Left ventricle myocardium inferior (tissue), 1 donor: ENCODE measurements around the gene AP3M1. TPM values are rescaled to one million over a fixed set of nuclear protein-coding genes. Genes with fewer than 3 reads are reported as not detected.

Experiments
- DNase-seq: peaks from one replicate; pipeline ENCODE4 v3.0.0-alpha.2; 2020
- H3K27ac ChIP-seq: fragments of 200-600 bp; replicated peaks from 2 replicates; pipeline ENCODE4 v1.8.0; 2021
- H3K27me3 ChIP-seq: fragments of 200-600 bp; 2 replicates; pipeline ENCODE4 v1.8.0; 2021; ENCODE audit warnings: low read depth
- H3K36me3 ChIP-seq: fragments of 200-600 bp; 2 replicates; pipeline ENCODE4 v1.8.0; 2021
- H3K4me1 ChIP-seq: fragments of 200-600 bp; 2 replicates; pipeline ENCODE4 v1.8.0; 2021
- H3K4me3 ChIP-seq: fragments of 200-600 bp; 2 replicates; pipeline ENCODE4 v1.8.0; 2021; ENCODE audit warnings: mild to moderate bottlenecking, moderate library complexity
- H3K9me3 ChIP-seq: fragments of 200-600 bp; replicated peaks from 2 replicates; pipeline ENCODE4 v1.8.0; 2021
- CTCF ChIP-seq: fragments of 200-600 bp; IDR thresholded peaks from 2 replicates; pipeline ENCODE4 v1.8.0; 2021; ENCODE audit warnings: antibody characterized with exemption, mild to moderate bottlenecking, borderline replicate concordance
- intact Hi-C: fragments of 100-400 bp; cut with micrococcal nuclease; formaldehyde crosslinking; loops from one replicate; pipeline ENCODE4 v1.11.0; 2022
- long read RNA-seq: library from polyadenylated mRNA; unstranded; transcript quantifications from one replicate; pipeline ENCODE4 v2.0.0, GENCODE V29; 2021
- total RNA-seq: library from RNA; stranded (reverse); fragmentation: NEBNext Ultra II Directional; extraction: Animal tissue kit (Norgen Biotek cat#: 25700); gene quantifications from one replicate; pipeline ENCODE4 v1.2.1, GENCODE V29; 2021
- donor health status: DM: no; HTN: yes; CAD: no; lungs with severe emphysema.

AP3M1 gene, protein sequence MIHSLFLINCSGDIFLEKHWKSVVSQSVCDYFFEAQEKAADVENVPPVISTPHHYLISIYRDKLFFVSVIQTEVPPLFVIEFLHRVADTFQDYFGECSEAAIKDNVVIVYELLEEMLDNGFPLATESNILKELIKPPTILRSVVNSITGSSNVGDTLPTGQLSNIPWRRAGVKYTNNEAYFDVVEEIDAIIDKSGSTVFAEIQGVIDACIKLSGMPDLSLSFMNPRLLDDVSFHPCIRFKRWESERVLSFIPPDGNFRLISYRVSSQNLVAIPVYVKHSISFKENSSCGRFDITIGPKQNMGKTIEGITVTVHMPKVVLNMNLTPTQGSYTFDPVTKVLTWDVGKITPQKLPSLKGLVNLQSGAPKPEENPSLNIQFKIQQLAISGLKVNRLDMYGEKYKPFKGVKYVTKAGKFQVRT
- total RNA-seq: 30.6 TPM
- long read RNA-seq, full-length matches to known transcripts: 54 of 63 reads
- long read RNA-seq, partial matches to known transcripts: 1 of 63 reads
- long read RNA-seq, other reads (novel, unspliced or antisense): 8 of 63 reads

DNA sequence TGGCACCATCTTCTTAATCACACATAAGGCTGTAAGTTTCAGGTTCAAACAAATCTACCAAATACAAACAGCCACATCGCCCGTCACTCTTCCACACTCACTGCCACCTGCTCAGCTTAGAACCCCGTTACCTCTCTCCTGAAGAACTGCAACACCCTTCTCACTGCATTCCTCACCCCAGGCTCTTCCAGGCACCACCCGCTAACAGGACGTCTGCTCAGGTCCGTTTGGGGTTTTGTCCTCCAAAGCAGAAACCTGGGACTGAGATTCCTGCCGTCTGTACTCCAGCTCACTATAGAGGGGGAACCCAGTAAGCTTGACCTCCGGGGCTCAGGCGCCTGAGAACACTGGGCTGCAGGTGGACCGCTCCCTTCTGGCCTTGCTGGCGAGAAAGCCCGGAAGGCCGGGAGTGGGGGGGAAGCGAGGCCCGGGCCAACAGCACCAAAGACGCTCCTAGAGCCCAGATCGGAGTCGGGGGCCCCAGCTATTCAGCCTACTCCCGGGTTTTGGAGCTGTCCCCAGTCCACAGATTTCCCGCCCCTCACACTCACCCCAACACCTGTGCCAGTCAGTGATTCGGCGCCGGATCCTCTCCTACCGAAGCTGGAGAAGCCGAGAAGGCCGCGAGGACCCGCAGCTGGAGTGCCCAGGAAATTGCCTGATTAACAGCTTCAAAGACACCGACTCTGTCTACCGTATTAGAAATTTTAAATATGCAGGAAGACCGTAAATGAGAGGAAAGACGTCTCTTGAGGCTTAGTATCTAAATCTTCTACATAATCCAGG, at the start of gene AP3M1:
Gene AP3M1 (minus strand): TSS at position 625 of the 786 bp plus-strand sequence. CDS start 12,449 bp downstream, outside the sequence.
- Histone ChIP-seq H3K27me3 (no peaks in the 10 kb centered on the region), H3K4me1 (peaks cover 70% of the 10 kb centered on the region), H3K4me3 (peak within 1 kb of the TSS; percentile 80), H3K36me3 (no peaks in the 10 kb centered on the region), H3K9me3 (no peaks in the 10 kb centered on the region), H3K27ac (peak within 1 kb of the TSS; percentile 94)
- DNase-seq: peak; percentile 84
- intact Hi-C loops: no loop called here
- TF ChIP-seq CTCF: no peak

DNA sequence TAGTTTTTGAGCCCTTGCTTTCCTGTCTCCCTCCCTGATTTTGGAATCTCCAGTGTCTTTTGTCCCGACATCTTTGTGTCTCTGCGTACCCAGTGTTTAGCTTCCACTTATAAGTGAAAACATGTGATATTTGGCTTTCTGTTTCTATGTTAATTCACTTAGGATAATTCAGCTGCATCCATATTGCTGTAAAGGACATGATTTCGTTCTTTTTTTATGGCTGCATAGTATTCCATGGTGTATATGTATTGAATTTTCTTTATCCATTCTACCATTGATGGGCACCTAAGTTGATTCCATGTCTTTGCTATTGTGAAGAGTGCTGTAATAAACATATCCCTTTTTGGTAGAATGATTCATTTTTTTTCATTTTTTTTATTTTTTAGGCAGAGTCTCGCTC, 48.7 kb upstream of the AP3M1 start:
- intact Hi-C loops: no loop called here
- H3K9me3 ChIP-seq: peaks cover 4% of the 10 kb centered on the region
- TF ChIP-seq CTCF: no peak
- H3K36me3 ChIP-seq: no peaks in the 10 kb centered on the region
- no peaks in the 10 kb centered on the region for H3K27me3 ChIP-seq
- DNase-seq: no peak
- no peak overlapping the region for H3K27ac ChIP-seq
- no peak overlapping the region for H3K4me3 ChIP-seq
- H3K4me1 ChIP-seq: no peaks in the 10 kb centered on the region

GRCh38 chr10:74194999-74195398, 44.4 kb upstream of the AP3M1 start:
- Histone ChIP-seq H3K27ac (no peak overlapping the region), H3K4me1 (peaks cover 11% of the 10 kb centered on the region), H3K9me3 (peaks cover 4% of the 10 kb centered on the region), H3K36me3 (no peaks in the 10 kb centered on the region), H3K4me3 (no peak overlapping the region), H3K27me3 (no peaks in the 10 kb centered on the region)
- TF ChIP-seq CTCF: no peak
- no peak for DNase-seq
- intact Hi-C loops: no loop called here

DNA sequence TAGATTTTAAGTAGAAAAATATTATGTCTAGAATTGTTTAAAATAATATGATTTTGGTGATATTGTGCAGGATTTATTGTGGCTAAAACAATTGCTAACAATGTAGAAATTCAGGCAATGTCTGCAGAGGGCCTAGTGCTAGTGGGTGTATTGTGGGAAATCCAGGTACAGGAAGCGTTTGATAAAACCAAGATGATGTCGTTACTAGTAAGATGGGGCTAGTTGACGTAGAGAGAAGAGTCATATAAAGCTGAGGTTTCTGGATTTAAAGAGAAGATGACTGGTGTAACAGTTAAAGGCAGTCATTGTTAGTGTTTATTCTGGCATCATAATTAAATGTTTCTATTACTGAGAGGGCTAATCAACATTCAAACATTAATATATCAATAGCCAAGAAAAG, 43.9 kb upstream of the AP3M1 start:
- no peak for DNase-seq
- no peak overlapping the region for H3K27ac ChIP-seq
- H3K27me3 ChIP-seq: no peaks in the 10 kb centered on the region
- H3K4me3 ChIP-seq: no peak overlapping the region
- intact Hi-C loops: no loop called here
- H3K36me3 ChIP-seq: no peaks in the 10 kb centered on the region
- peaks cover 3% of the 10 kb centered on the region for H3K9me3 ChIP-seq
- H3K4me1 ChIP-seq: peaks cover 15% of the 10 kb centered on the region
- TF ChIP-seq CTCF: no peak

DNA sequence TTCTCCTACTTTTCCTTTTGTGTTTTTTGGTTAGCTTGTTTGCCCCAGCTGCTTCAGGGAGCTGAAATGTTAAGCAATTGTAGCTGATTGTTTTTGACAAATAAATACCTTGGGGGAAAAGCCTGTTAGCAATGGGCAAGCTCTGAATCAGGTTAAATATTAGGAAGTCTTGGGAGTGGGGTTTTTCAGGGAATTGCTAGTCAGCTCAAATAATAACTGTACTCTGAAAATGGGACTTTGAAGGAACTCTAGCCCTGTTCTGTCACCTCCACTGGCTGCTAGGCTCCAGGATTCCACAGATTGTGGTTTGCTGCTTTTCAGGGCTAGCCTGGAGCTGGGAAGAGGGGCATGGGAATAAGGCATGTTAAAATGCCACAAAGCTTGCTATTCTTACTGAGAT, 39.9 kb upstream of the AP3M1 start:
- H3K9me3 ChIP-seq: no peaks in the 10 kb centered on the region
- no peak for TF ChIP-seq CTCF
- no peaks in the 10 kb centered on the region for H3K27me3 ChIP-seq
- DNase-seq: no peak
- H3K4me1 ChIP-seq: peaks cover 16% of the 10 kb centered on the region
- no peaks in the 10 kb centered on the region for H3K36me3 ChIP-seq
- H3K4me3 ChIP-seq: peak overlapping the region; percentile 3
- H3K27ac ChIP-seq: peak overlapping the region; percentile 54
- intact Hi-C loops: no loop called here
